Osteoblast (primary cell): ENCODE measurements around the gene COX17. TPM values are rescaled to one million over a fixed set of nuclear protein-coding genes. Genes with fewer than 3 reads are reported as not detected.

Source experiments
- DNase-seq: peaks from one replicate; pipeline ENCODE4 v3.0.0; 2011; ENCODE audit warnings: low spot score, mixed read lengths; ENCODE audit not compliant: insufficient read length; ENCODE audit errors: missing footprints
- H2AFZ ChIP-seq: 2 replicates; pipeline ENCODE4 v1.6.0; 2011; ENCODE audit warnings: mild to moderate bottlenecking, low read length
- H3K27ac ChIP-seq: 2 replicates; pipeline ENCODE4 v1.5.1; 2011; ENCODE audit warnings: mild to moderate bottlenecking, low read depth, low read length, moderate library complexity
- H3K27me3 ChIP-seq: 2 replicates; pipeline ENCODE4 v1.6.0; 2012; ENCODE audit warnings: mild to moderate bottlenecking, control low read depth, inconsistent platforms, low read length, moderate library complexity; ENCODE audit not compliant: insufficient read depth
- H3K36me3 ChIP-seq: 2 replicates; pipeline ENCODE4 v1.5.1; 2011; ENCODE audit warnings: mild to moderate bottlenecking, low read length, control low read depth, moderate library complexity; ENCODE audit not compliant: insufficient read depth
- H3K4me1 ChIP-seq: 2 replicates; pipeline ENCODE4 v1.5.1; 2011; ENCODE audit warnings: mild to moderate bottlenecking, low read length, control low read depth, moderate library complexity; ENCODE audit not compliant: insufficient read depth
- H3K4me2 ChIP-seq: 2 replicates; pipeline ENCODE4 v1.6.0; 2011; ENCODE audit warnings: mild to moderate bottlenecking, low read length; ENCODE audit not compliant: insufficient read depth
- H3K4me3 ChIP-seq: fragments of 200-600 bp; sonication (generic); 3 replicates; pipeline ENCODE4 v1.5.1; 2012; ENCODE audit warnings: mild to moderate bottlenecking, low read length, inconsistent platforms; ENCODE audit not compliant: insufficient read depth
- H3K79me2 ChIP-seq: 2 replicates; pipeline ENCODE4 v1.6.0; 2012; ENCODE audit warnings: mild to moderate bottlenecking, low read length, control low read depth, inconsistent platforms; ENCODE audit not compliant: insufficient read depth
- H3K9me3 ChIP-seq: 2 replicates; pipeline ENCODE4 v1.5.1; 2011; ENCODE audit warnings: low read depth, low read length, control low read depth
- H4K20me1 ChIP-seq: 2 replicates; pipeline ENCODE4 v1.6.0; 2012; ENCODE audit warnings: mild to moderate bottlenecking, low read length, control low read depth; ENCODE audit not compliant: insufficient read depth
- total RNA-seq: library from RNA; depleted of rRNA; stranded (reverse); fragments of >200 nt; gene quantifications from 2 replicates; pipeline ENCODE4 v1.2.3, GENCODE V29; 2012
- TF ChIP-seq, protein P1 (sequence below): IDR thresholded peaks from 2 replicates; pipeline ENCODE4 v1.5.1; 2011; ENCODE audit warnings: mild to moderate bottlenecking, low read depth, low read length, moderate library complexity; ENCODE audit errors: extremely low read depth

Gene COX17
- total RNA-seq, 1 donor, result 8.0 TPM

DNA sequence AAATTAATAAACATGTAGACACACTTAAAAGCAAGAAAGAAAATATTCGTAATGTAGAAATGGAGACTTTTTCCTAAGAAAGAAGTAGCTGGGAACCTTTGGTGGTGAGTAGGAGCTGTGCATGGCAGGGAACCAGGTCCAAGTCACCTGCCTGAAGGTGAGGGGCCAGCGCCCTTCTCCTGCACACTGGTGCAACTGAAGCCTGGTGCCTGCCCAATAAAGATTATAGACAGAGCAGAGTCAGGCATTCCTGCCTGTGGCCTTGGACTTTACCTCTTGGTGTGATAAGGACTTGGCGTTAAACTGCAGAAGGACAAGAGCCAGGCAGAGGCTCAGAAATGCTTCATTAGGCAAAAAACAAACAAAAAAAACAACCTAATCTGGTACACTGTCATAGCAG is 39.8 kb upstream of the COX17 start:
- Histone ChIP-seq H3K27ac (no peak overlapping the region), H3K36me3 (no peaks in the 10 kb centered on the region), H3K4me2 (no peak overlapping the region), H3K4me1 (no peaks in the 10 kb centered on the region), H4K20me1 (no peaks in the 10 kb centered on the region), H3K4me3 (no peak overlapping the region), H3K79me2 (no peaks in the 10 kb centered on the region), H3K27me3 (no peaks in the 10 kb centered on the region), H3K9me3 (no peaks in the 10 kb centered on the region), H2AFZ (no peak overlapping the region)
- TF ChIP-seq, protein P1, sequence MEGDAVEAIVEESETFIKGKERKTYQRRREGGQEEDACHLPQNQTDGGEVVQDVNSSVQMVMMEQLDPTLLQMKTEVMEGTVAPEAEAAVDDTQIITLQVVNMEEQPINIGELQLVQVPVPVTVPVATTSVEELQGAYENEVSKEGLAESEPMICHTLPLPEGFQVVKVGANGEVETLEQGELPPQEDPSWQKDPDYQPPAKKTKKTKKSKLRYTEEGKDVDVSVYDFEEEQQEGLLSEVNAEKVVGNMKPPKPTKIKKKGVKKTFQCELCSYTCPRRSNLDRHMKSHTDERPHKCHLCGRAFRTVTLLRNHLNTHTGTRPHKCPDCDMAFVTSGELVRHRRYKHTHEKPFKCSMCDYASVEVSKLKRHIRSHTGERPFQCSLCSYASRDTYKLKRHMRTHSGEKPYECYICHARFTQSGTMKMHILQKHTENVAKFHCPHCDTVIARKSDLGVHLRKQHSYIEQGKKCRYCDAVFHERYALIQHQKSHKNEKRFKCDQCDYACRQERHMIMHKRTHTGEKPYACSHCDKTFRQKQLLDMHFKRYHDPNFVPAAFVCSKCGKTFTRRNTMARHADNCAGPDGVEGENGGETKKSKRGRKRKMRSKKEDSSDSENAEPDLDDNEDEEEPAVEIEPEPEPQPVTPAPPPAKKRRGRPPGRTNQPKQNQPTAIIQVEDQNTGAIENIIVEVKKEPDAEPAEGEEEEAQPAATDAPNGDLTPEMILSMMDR, result no peak
- DNase-seq, result no peak

DNA sequence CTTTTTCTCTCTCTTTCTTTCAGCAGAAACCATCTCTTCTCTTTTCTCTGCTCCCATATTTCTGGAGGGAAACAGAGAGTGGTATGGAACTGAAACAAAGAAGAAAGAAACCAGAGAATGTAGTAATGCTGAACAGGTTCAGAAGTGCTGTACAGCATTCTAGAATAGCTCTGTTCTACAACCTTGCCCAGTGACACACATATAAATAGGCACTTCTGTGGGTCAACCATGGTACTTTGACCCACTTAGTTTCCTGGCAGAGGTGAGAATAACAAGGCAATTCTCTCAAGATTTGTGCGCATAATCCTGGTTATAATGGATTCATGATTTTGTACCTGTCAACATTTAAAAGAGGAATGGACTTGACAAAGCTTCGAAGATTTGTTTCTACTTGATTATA is 37.9 kb upstream of the COX17 start:
- Histone ChIP-seq H3K27me3 (no peaks in the 10 kb centered on the region), H3K9me3 (no peaks in the 10 kb centered on the region), H3K36me3 (no peaks in the 10 kb centered on the region), H4K20me1 (no peaks in the 10 kb centered on the region), H3K4me3 (no peak overlapping the region), H3K27ac (no peak overlapping the region), H3K4me2 (no peak overlapping the region), H2AFZ (no peak overlapping the region), H3K79me2 (no peaks in the 10 kb centered on the region), H3K4me1 (no peaks in the 10 kb centered on the region)
- TF ChIP-seq, protein P1, result no peak
- no peak for DNase-seq

DNA sequence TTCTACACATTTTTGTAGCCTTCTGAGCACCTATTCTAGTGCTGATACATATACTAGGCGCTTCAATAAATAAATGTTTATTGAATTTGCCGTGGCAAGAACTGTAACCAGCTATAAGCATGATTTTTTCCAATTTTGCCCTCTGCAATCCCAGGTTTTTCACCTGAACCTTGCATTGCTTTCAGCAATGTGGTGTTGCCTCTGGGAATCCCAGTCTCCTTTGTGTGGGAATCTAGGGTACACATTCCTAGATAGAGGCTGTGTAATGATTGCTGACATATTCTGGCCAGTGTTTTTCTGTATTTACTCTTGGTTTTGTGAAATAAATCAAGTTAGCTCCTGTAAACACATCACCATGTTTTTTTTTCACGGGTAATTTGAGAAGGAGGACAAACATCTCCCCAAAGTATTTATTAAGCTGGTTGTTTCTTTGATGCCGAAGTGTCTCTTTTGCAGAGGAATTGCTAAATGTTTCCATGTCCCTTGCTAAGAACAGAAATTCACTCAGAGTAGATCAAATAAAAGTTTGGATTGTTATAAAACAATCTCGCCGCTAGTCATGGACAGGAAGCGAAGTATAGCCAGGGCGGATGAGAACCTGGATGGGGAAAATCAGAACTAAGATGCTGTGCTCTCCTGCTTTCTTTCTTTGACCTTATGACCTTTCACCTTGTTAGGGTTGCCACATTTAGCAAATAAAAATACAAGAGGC is 26.8 kb upstream of the COX17 start:
- Histone ChIP-seq H2AFZ (peak overlapping the region; percentile 38), H3K27ac (no peak overlapping the region), H3K79me2 (no peaks in the 10 kb centered on the region), H3K27me3 (peaks cover 11% of the 10 kb centered on the region), H4K20me1 (no peaks in the 10 kb centered on the region), H3K36me3 (no peaks in the 10 kb centered on the region), H3K9me3 (no peaks in the 10 kb centered on the region), H3K4me3 (no peak overlapping the region), H3K4me1 (peaks cover 13% of the 10 kb centered on the region), H3K4me2 (peak overlapping the region; percentile 97)
- TF ChIP-seq, protein P1, result no peak
- DNase-seq, result no peak

GRCh38 chr3:119702530-119703527 is 25.6 kb upstream of the COX17 start, which contains the start of gene CFAP91:
Gene CFAP91 (plus strand): TSS chr3:119703022. CDS start chr3:119703099, 77 bp downstream.
- H2AFZ ChIP-seq, result peak within 1 kb of the TSS; percentile 95
- no peaks in the 10 kb centered on the region for H3K79me2 ChIP-seq
- peak within 1 kb of the TSS; percentile 83 for H3K4me3 ChIP-seq
- TF ChIP-seq, protein P1, result no peak
- H3K27ac ChIP-seq, result peak within 1 kb of the TSS; percentile 35
- H3K27me3 ChIP-seq, result peaks cover 11% of the 10 kb centered on the region
- no peaks in the 10 kb centered on the region for H3K9me3 ChIP-seq
- no peaks in the 10 kb centered on the region for H4K20me1 ChIP-seq
- DNase-seq, result peak; percentile 96
- H3K4me1 ChIP-seq, result peaks cover 13% of the 10 kb centered on the region
- peak within 1 kb of the TSS; percentile 97 for H3K4me2 ChIP-seq
- H3K36me3 ChIP-seq, result no peaks in the 10 kb centered on the region
